IMR-90 (cell line): ENCODE results near the gene GMEB2. TPM values are rescaled to one million over a fixed set of nuclear protein-coding genes. Genes with fewer than 3 reads are reported as not detected.

Experiments used
- ATAC-seq: fragments of 200-7000 bp; cut with Tn5 transposase; 2 replicates; pipeline ENCODE4 v1.9.1; 2020; ENCODE audit warnings: low read depth, mild to moderate bottlenecking, moderate library complexity
- BruUV-seq: library from RNA; stranded (reverse); fragments of 400-500 nt; replicated peaks from 2 replicates; lab custom pipeline; 2021; lab: Mats Ljungman, UMichigan
- CTCF ChIA-PET: fragments of 300-600 bp; formaldehyde crosslinking; extraction: SDS; loops from one replicate; lab custom pipeline; 2021; ENCODE audit warnings: antibody characterized with exemption; lab: Yijun Ruan, JAX
- POLR2A ChIA-PET: fragments of 300-600 bp; sonication (Branson Sonifier 250); formaldehyde crosslinking; loops from one replicate; lab custom pipeline; 2022; ENCODE audit warnings: antibody characterized with exemption; ENCODE audit not compliant: unreplicated experiment; lab: Charles Lee
- DNase-seq: peaks from one replicate; pipeline ENCODE4 v3.0.0; 2013
- H2AFZ ChIP-seq: replicated peaks from 2 replicates; pipeline ENCODE3; 2013; ENCODE audit warnings: low read length, mild to moderate bottlenecking; ENCODE audit not compliant: poor library complexity
- H2AK5ac ChIP-seq: 2 replicates; pipeline ENCODE4 v1.6.1; 2013; ENCODE audit warnings: low read depth, low read length, inconsistent platforms
- H2AK9ac ChIP-seq: replicated peaks from 2 replicates; pipeline ENCODE3; 2013; ENCODE audit warnings: mild to moderate bottlenecking, low read depth, low read length, moderate library complexity; ENCODE audit not compliant: poor library complexity
- H2BK120ac ChIP-seq: 2 replicates; pipeline ENCODE4 v1.6.1; 2013; ENCODE audit warnings: low read depth, low read length, inconsistent platforms
- H2BK15ac ChIP-seq: 3 replicates; pipeline ENCODE4 v1.6.1; 2013; ENCODE audit warnings: low read depth, low read length, inconsistent platforms
- H2BK20ac ChIP-seq: 2 replicates; pipeline ENCODE4 v1.6.1; 2013; ENCODE audit warnings: low read depth, mild to moderate bottlenecking, inconsistent platforms, low read length, moderate library complexity
- H2BK5ac ChIP-seq: 2 replicates; pipeline ENCODE4 v1.6.1; 2013; ENCODE audit warnings: mild to moderate bottlenecking, low read depth, low read length, inconsistent platforms; ENCODE audit not compliant: poor library complexity, severe bottlenecking
- H3K14ac ChIP-seq: replicated peaks from 2 replicates; pipeline ENCODE4 v1.6.1; 2013; ENCODE audit warnings: low read depth, low read length, inconsistent platforms
- H3K18ac ChIP-seq: 2 replicates; pipeline ENCODE4 v1.6.1; 2013; ENCODE audit warnings: low read depth, low read length, control low read depth
- H3K23ac ChIP-seq: 2 replicates; pipeline ENCODE4 v1.6.1; 2013; ENCODE audit warnings: low read depth, low read length, inconsistent platforms
- H3K27ac ChIP-seq: 2 replicates; pipeline ENCODE4 v1.5.1; 2013; ENCODE audit warnings: mild to moderate bottlenecking, control low read depth, low read length; ENCODE audit not compliant: insufficient read depth
- H3K27me3 ChIP-seq: 2 replicates; pipeline ENCODE4 v1.6.1; 2013; ENCODE audit warnings: low read length; ENCODE audit not compliant: control insufficient read depth, insufficient read depth
- H3K36me3 ChIP-seq: 2 replicates; pipeline ENCODE4 v1.6.1; 2013; ENCODE audit warnings: low read length, mixed read lengths; ENCODE audit not compliant: control insufficient read depth, insufficient read depth
- H3K4ac ChIP-seq: 2 replicates; pipeline ENCODE4 v1.6.1; 2013; ENCODE audit warnings: low read depth, low read length, inconsistent platforms
- H3K4me1 ChIP-seq: 2 replicates; pipeline ENCODE4 v1.6.1; 2013; ENCODE audit warnings: low read length, mixed read lengths; ENCODE audit not compliant: control insufficient read depth, insufficient read depth
- H3K4me2 ChIP-seq: 2 replicates; pipeline ENCODE4 v1.6.1; 2013; ENCODE audit warnings: low read depth, mild to moderate bottlenecking, control low read depth, low read length, moderate library complexity
- H3K4me3 ChIP-seq: 2 replicates; pipeline ENCODE4 v1.5.1; 2013; ENCODE audit warnings: low read depth, mild to moderate bottlenecking, control low read depth, low read length, moderate library complexity; ENCODE audit not compliant: insufficient read depth
- H3K56ac ChIP-seq: 2 replicates; pipeline ENCODE4 v1.6.1; 2013; ENCODE audit warnings: low read length, inconsistent platforms; ENCODE audit not compliant: insufficient read depth; ENCODE audit errors: extremely low read depth
- H3K79me1 ChIP-seq, 2 experiments: 2 replicates each; pipeline ENCODE4 v1.6.1; 2013; ENCODE audit warnings: low read length in 2 of 2, inconsistent platforms in 1 of 2, low read depth in 1 of 2
- H3K9ac ChIP-seq: 2 replicates; pipeline ENCODE4 v1.6.1; 2013; ENCODE audit warnings: low read depth, low read length, control low read depth
- H3K9me1 ChIP-seq: 2 replicates; pipeline ENCODE4 v1.6.1; 2013; ENCODE audit warnings: low read length, inconsistent platforms; ENCODE audit not compliant: insufficient read depth
- H3K9me3 ChIP-seq: 2 replicates; pipeline ENCODE4 v1.6.1; 2013; ENCODE audit warnings: low read length; ENCODE audit not compliant: control insufficient read depth, insufficient read depth
- H4K20me1 ChIP-seq: 2 replicates; pipeline ENCODE4 v1.6.1; 2013; ENCODE audit warnings: low read length, inconsistent platforms; ENCODE audit not compliant: insufficient read depth
- H4K5ac ChIP-seq: 2 replicates; pipeline ENCODE4 v1.6.1; 2013; ENCODE audit warnings: mild to moderate bottlenecking, low read depth, low read length, control low read depth
- H4K8ac ChIP-seq, 2 experiments: 2 replicates each; pipeline ENCODE4 v1.6.1; 2013; ENCODE audit warnings: low read depth in 2 of 2, low read length in 2 of 2, control low read depth in 1 of 2, inconsistent platforms in 1 of 2
- H4K91ac ChIP-seq: 2 replicates; pipeline ENCODE4 v1.6.1; 2013; ENCODE audit warnings: low read depth, low read length, inconsistent platforms; ENCODE audit not compliant: insufficient read depth
- BHLHE40 ChIP-seq: fragments of 150-350 bp; IDR thresholded peaks from 2 replicates; pipeline ENCODE4 v1.6.1; 2016; ENCODE audit warnings: mild to moderate bottlenecking, low read depth, low read length
- CHD1 ChIP-seq: IDR thresholded peaks from 2 replicates; pipeline ENCODE4 v1.6.1; 2012; ENCODE audit warnings: low read depth, low read length, improper control_type of control experiment
- FOS ChIP-seq: fragments of 150-350 bp; IDR thresholded peaks from 2 replicates; pipeline ENCODE4 v1.6.1; 2016; ENCODE audit warnings: low read depth, low read length
- NFE2L2 ChIP-seq: fragments of 150-350 bp; IDR thresholded peaks from 2 replicates; pipeline ENCODE4 v1.6.1; 2016; ENCODE audit warnings: low read depth, mild to moderate bottlenecking, low read length
- RAD21 ChIP-seq: IDR thresholded peaks from 2 replicates; pipeline ENCODE4 v1.6.1; 2012; ENCODE audit warnings: low read length, improper control_type of control experiment
- RFX5 ChIP-seq: IDR thresholded peaks from 2 replicates; pipeline ENCODE4 v1.8.0; 2012; ENCODE audit warnings: low read depth, mild to moderate bottlenecking, low read length, moderate library complexity
- SMC3 ChIP-seq: fragments of 150-350 bp; IDR thresholded peaks from 2 replicates; pipeline ENCODE4 v1.6.1; 2016; ENCODE audit warnings: low read depth, mild to moderate bottlenecking, antibody characterized with exemption, low read length, moderate library complexity
- WGBS, 2 experiments: methylation state at CpG; one replicate each; pipeline versions ENCODE4 v1.1.5 to v1.1.7; 2013; ENCODE audit warnings: missing lambda C conversion rate in 2 of 2; ENCODE audit not compliant: insufficient read length in 1 of 2; ENCODE audit errors: extremely low coverage in 2 of 2; 5-methylcytosine and 5-hydroxymethylcytosine counted together
- dilution Hi-C: fragments of 300-500 bp; cut with HindIII; formaldehyde crosslinking; loops from one replicate; pipeline ENCODE4 v1.14.3; 2018; ENCODE audit warnings: low sequenced_read_pairs; ENCODE audit not compliant: unreplicated experiment
- in situ Hi-C: fragments of 300-500 bp; cut with MboI; formaldehyde crosslinking; loops from 3 replicates; pipeline ENCODE4 v1.14.3; 2019; ENCODE audit warnings: low sequenced_read_pairs, inconsistent platforms, mixed read lengths
- intact Hi-C: fragments of 100-400 bp; cut with micrococcal nuclease; formaldehyde crosslinking; loops from 2 replicates; pipeline ENCODE4 v1.10.0; 2022
- polyA plus RNA-seq, 3 experiments: library from polyadenylated mRNA; depleted of rRNA; stranded (reverse); fragments of >200 nt; gene quantifications; 2 replicates each; pipeline ENCODE4 v1.2.3, GENCODE V29; 2012; ENCODE audit warnings: low replicate concordance in 1 of 3
- total RNA-seq: library from RNA; depleted of rRNA; stranded (reverse); fragments of >200 nt; gene quantifications from 2 replicates; pipeline ENCODE4 v1.2.3, GENCODE V29; 2012
- TF ChIP-seq, protein P1 (sequence below): fragments of 150-350 bp; IDR thresholded peaks from 2 replicates; pipeline ENCODE4 v1.6.1; 2016; ENCODE audit warnings: low read depth, mild to moderate bottlenecking, low read length, moderate library complexity, borderline replicate concordance
- TF ChIP-seq, protein P2 (sequence below): fragments of 150-350 bp; IDR thresholded peaks from 2 replicates; pipeline ENCODE4 v1.6.1; 2017; ENCODE audit warnings: mild to moderate bottlenecking, antibody characterized with exemption, low read length, low read depth

The GMEB2 gene
- total and polyA plus RNA-seq, 2 of the 4 experiments (the other 2 are of a cell fraction): 5.0 to 10.0 TPM

DNA sequence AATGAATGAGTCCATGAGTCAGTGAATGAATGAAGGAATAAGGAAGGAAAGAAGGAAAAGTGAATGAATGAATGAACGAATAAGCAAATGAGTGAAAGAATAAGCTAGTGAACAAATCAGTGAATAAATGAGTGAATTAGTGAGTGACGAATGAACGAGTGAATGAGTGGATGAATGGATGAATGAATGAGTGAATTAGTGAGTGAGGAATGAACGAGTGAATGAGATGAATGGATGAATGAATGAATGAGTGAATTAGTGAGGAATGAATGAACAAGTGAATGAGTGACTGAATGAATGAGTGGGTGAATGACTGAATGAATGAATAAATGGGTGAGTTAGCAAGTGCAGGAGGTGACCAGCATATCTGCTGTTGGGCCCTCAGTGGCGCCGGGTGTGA, 83.2 kb downstream of the GMEB2 start:
- H3K36me3 ChIP-seq: no peaks in the 10 kb centered on the region
- BruUV-seq: no TSS peak
- no peak overlapping the region for H3K23ac ChIP-seq
- no peak overlapping the region for H3K27ac ChIP-seq
- no peaks in the 10 kb centered on the region for H3K9me3 ChIP-seq
- no peak for DNase-seq
- H3K9me1 ChIP-seq: no peaks in the 10 kb centered on the region
- no peak overlapping the region for H4K5ac ChIP-seq
- no peak overlapping the region for H2BK15ac ChIP-seq
- peak overlapping the region; percentile 11 for H2AFZ ChIP-seq
- H4K8ac ChIP-seq: no peak overlapping the region
- dilution Hi-C loops (no loop called here), in situ Hi-C loops (no loop called here), intact Hi-C loops (no loop called here)
- ChIA-PET CTCF (no interaction called here), POLR2A (no interaction called here)
- no peak overlapping the region for H3K9ac ChIP-seq
- no peak for ATAC-seq
- H3K18ac ChIP-seq: no peak overlapping the region
- no peak overlapping the region for H4K91ac ChIP-seq
- H3K4me3 ChIP-seq: no peak overlapping the region
- no peak overlapping the region for H2AK9ac ChIP-seq
- H3K79me1 ChIP-seq: no peaks in the 10 kb centered on the region
- TF ChIP-seq, protein P1, sequence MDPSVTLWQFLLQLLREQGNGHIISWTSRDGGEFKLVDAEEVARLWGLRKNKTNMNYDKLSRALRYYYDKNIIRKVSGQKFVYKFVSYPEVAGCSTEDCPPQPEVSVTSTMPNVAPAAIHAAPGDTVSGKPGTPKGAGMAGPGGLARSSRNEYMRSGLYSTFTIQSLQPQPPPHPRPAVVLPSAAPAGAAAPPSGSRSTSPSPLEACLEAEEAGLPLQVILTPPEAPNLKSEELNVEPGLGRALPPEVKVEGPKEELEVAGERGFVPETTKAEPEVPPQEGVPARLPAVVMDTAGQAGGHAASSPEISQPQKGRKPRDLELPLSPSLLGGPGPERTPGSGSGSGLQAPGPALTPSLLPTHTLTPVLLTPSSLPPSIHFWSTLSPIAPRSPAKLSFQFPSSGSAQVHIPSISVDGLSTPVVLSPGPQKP: no peak
- no peak for TF ChIP-seq NFE2L2
- TF ChIP-seq SMC3: no peak
- no peak for TF ChIP-seq RAD21
- TF ChIP-seq CHD1: no peak
- no peak for TF ChIP-seq BHLHE40
- TF ChIP-seq, protein P2, sequence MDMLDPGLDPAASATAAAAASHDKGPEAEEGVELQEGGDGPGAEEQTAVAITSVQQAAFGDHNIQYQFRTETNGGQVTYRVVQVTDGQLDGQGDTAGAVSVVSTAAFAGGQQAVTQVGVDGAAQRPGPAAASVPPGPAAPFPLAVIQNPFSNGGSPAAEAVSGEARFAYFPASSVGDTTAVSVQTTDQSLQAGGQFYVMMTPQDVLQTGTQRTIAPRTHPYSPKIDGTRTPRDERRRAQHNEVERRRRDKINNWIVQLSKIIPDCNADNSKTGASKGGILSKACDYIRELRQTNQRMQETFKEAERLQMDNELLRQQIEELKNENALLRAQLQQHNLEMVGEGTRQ: no peak
- TF ChIP-seq FOS: no peak
- TF ChIP-seq RFX5: no peak
- no peak overlapping the region for H2BK5ac ChIP-seq
- H3K4me2 ChIP-seq: no peak overlapping the region
- H3K14ac ChIP-seq: no peak overlapping the region
- no peak overlapping the region for H2BK120ac ChIP-seq
- H3K27me3 ChIP-seq: peaks cover 33% of the 10 kb centered on the region
- H3K4ac ChIP-seq: no peak overlapping the region
- peaks cover 3% of the 10 kb centered on the region; the same call in 1 of the 2 replicates for H3K4me1 ChIP-seq
- H2BK20ac ChIP-seq: no peak overlapping the region
- H3K56ac ChIP-seq: no peak overlapping the region
- no peak overlapping the region for H2AK5ac ChIP-seq
- no peaks in the 10 kb centered on the region for H4K20me1 ChIP-seq
- 76 to 100% methylated on average over 3 to 6 of the region's 6 CpGs for WGBS, 2 experiments
